Erythroblast (primary cell): ENCODE measurements around the gene BAIAP2.

ENCODE experiments used
- GATA1 ChIP-seq: IDR thresholded peaks from 2 replicates; pipeline ENCODE4 v1.6.1; 2011; ENCODE audit warnings: low read depth, mild to moderate bottlenecking, control low read depth, low read length, moderate library complexity
- POLR2A ChIP-seq: IDR thresholded peaks from 2 replicates; pipeline ENCODE4 v1.6.1; 2011; ENCODE audit warnings: mild to moderate bottlenecking, low read length

- TF ChIP-seq POLR2A (no peak), GATA1 (no peak)
These were observed 107.6 kb downstream of the BAIAP2 start for GRCh38 chr17:81142301-81143199.
